Adrenal gland (tissue), 12 donors: ENCODE data around the gene COL12A1. TPM values are rescaled to one million over a fixed set of nuclear protein-coding genes. Genes with fewer than 3 reads are reported as not detected.

Experiments used
- DNase-seq, 7 donors: peaks; one replicate each; pipeline ENCODE4 v3.0.0-alpha.2; 2019 to 2020
- H3K27ac ChIP-seq, 5 donors: fragments of 200-600 bp; sonication (generic) in 4 of 5; 1 replicate in 3 of 5; 2 replicates in 2 of 5; pipeline versions ENCODE4 v1.5.1 to v1.8.0; 2016 to 2020; ENCODE audit warnings: mild to moderate bottlenecking in 1 of 5
- H3K27me3 ChIP-seq: fragments of 200-600 bp; 2 replicates; pipeline ENCODE4 v1.8.0; 2021
- H3K36me3 ChIP-seq, 2 donors: fragments of 200-600 bp; replicated peaks in 1 of 2; 1 replicate in 1 of 2; 2 replicates in 1 of 2; pipeline versions ENCODE4 v1.5.1 to v1.8.0; 2018 to 2022
- H3K4me1 ChIP-seq, 2 donors: fragments of 200-600 bp; replicated peaks in 1 of 2; 1 replicate in 1 of 2; 2 replicates in 1 of 2; pipeline versions ENCODE4 v1.5.1 to v1.8.0; 2018 to 2021
- H3K4me3 ChIP-seq, 4 donors: fragments of 200-600 bp; sonication (generic) in 3 of 4; one replicate each; pipeline ENCODE4 v1.5.1; 2016 to 2018
- H3K9me3 ChIP-seq, 3 donors: fragments of 200-600 bp; sonication (generic) in 1 of 3; replicated peaks in 1 of 3; 1 replicate in 2 of 3; 2 replicates in 1 of 3; pipeline versions ENCODE4 v1.5.1 to v1.8.0; 2016 to 2021
- POLR2A ChIP-seq, 2 donors: fragments of 450-650 bp; IDR thresholded peaks; one replicate each; pipeline ENCODE4 v1.6.1; 2017; ENCODE audit warnings: antibody characterized with exemption in 2 of 2, mild to moderate bottlenecking in 2 of 2, moderate library complexity in 1 of 2
- WGBS, 4 donors: extraction: QIAGEN DNeasy Blood & Tissue Kit in 2 of 4; methylation state at CpG; one replicate each; pipeline versions ENCODE4 v1.1.5 to v1.1.7; 2013 to 2017; 5-methylcytosine and 5-hydroxymethylcytosine counted together
- intact Hi-C, 2 donors: fragments of 100-400 bp; cut with DNase I; formaldehyde crosslinking; loops; one replicate each; pipeline versions ENCODE4 v1.14.1 to v1.15.0; 2022 to 2023
- polyA plus RNA-seq, 3 donors: library from polyadenylated mRNA; stranded (reverse); fragments of 200-250 nt in 2 of 3; fragments of 350-450 nt in 1 of 3; fragmentation: Illumina TruSeq in 1 of 3; extraction: RNeasy Lipid Tissue Mini Kit (QIAGEN cat#74804) in 1 of 3; gene quantifications; one replicate each; pipeline ENCODE4 v1.2.3, GENCODE V29; 2013 to 2014
- total RNA-seq, 9 donors: library from RNA; depleted of rRNA in 4 of 9; stranded (reverse); fragments of >200 nt in 4 of 9; fragments of 120-200 nt in 1 of 9; fragmentation: NEBNext Ultra II Directional in 1 of 9; extraction: Animal tissue kit (Norgen Biotek cat#: 25700) in 1 of 9; gene quantifications; one replicate each; pipeline versions ENCODE4 v1.1.0 to v1.2.4, GENCODE V29; 2013 to 2023
- TF ChIP-seq, protein P1 (sequence below), 6 experiments: fragments of 450-650 bp in 4 of 6; fragments of 200-600 bp in 2 of 6; sonication (generic) in 1 of 6; IDR thresholded peaks; 1 replicate in 5 of 6; 2 replicates in 1 of 6; pipeline versions ENCODE4 v1.5.1 to v1.8.0; 2016 to 2021; ENCODE audit warnings: antibody characterized with exemption in 6 of 6, mild to moderate bottlenecking in 2 of 6, moderate library complexity in 1 of 6
- donor health status: healthy with polysubstance abuse.
- donor health status: Bipolar disorder and iron deficiency.
- donor health status: DM: yes; HTN: yes; CAD: no.
- donor health status: DM: no; HTN: no; CAD: no.
- donor health status: DM: no; HTN: no; CAD: no.
- donor health status: DM: yes; HTN: yes; CAD: no.

Gene COL12A1
- total and polyA plus RNA-seq, 12 donors: 13.0 to 106 (median 54.2) TPM

- DNase-seq: no peak
- Histone ChIP-seq H3K36me3 (no peaks in the 10 kb centered on the region), H3K9me3 (peaks cover 0 to 5% (median 0%) of the 10 kb centered on the region in 3 donors), H3K4me3 (no peak overlapping the region), H3K27ac (no peak overlapping the region), H3K4me1 (no peaks in the 10 kb centered on the region), H3K27me3 (peaks cover 4% of the 10 kb centered on the region)
- intact Hi-C loops: no loop called here
- TF ChIP-seq POLR2A (IDR thresholded peaks at IDR 0.05): no peak
- 56 to 81% (median 72%) methylated on average over 1 of the region's 1 CpG for WGBS, 4 donors
Measured at GRCh38 chr6:75154973-75155372, 50.9 kb downstream of the COL12A1 start.

DNA sequence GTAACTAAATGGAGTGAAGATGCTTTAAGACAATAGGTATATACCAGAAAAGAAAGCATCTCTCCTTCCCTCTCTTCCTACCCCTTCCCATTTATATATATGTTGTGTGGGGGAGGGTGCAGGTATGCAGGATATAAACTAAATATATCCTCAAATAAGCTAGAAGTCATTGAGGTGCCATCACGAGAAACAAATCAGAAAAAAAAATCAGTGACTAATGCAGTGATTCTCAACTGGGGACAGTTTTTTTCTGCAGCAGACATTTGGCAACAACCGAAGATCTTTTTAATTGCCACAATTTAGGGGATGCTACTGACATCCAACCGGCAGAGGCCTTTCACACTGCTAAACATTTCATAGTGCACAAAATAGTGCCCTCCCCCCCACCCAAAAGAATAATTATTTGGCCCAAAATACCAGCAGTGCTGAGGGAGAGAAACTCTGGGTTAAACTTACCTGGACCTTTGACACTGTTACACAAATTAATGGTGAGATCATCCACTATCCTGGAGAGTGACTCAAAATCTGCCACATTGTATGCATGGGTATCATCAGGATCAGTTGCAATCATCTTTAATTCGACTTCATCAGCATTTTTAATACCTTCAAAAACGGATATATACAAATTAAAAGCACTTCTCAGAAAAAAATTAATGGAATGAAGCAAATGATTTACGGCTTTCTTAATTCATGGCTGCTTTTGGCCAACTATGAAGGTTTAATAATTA is 55.0 kb downstream of the COL12A1 start:
- Histone ChIP-seq H3K4me1 (no peaks in the 10 kb centered on the region), H3K9me3 (no peaks in the 10 kb centered on the region), H3K36me3 (no peaks in the 10 kb centered on the region), H3K4me3 (no peak overlapping the region), H3K27me3 (peaks cover 4% of the 10 kb centered on the region), H3K27ac (no peak overlapping the region)
- 52 to 64% (median 56%) methylated on average over 6 of the region's 6 CpGs for WGBS, 4 donors
- intact Hi-C loops: no loop called here
- DNase-seq: no peak
- TF ChIP-seq POLR2A (IDR thresholded peaks at IDR 0.05): no peak
- TF ChIP-seq, protein P1, sequence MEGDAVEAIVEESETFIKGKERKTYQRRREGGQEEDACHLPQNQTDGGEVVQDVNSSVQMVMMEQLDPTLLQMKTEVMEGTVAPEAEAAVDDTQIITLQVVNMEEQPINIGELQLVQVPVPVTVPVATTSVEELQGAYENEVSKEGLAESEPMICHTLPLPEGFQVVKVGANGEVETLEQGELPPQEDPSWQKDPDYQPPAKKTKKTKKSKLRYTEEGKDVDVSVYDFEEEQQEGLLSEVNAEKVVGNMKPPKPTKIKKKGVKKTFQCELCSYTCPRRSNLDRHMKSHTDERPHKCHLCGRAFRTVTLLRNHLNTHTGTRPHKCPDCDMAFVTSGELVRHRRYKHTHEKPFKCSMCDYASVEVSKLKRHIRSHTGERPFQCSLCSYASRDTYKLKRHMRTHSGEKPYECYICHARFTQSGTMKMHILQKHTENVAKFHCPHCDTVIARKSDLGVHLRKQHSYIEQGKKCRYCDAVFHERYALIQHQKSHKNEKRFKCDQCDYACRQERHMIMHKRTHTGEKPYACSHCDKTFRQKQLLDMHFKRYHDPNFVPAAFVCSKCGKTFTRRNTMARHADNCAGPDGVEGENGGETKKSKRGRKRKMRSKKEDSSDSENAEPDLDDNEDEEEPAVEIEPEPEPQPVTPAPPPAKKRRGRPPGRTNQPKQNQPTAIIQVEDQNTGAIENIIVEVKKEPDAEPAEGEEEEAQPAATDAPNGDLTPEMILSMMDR (IDR thresholded peaks at IDR 0.05): no peak

- no peaks in the 10 kb centered on the region for H3K36me3 ChIP-seq
- no peak for DNase-seq
- TF ChIP-seq, protein P1 (IDR thresholded peaks at IDR 0.05): no peak
- no peak for TF ChIP-seq POLR2A (IDR thresholded peaks at IDR 0.05)
- H3K4me1 ChIP-seq: no peaks in the 10 kb centered on the region
- intact Hi-C loops: no loop called here
- no peak overlapping the region for H3K4me3 ChIP-seq
- H3K27me3 ChIP-seq: peaks cover 4% of the 10 kb centered on the region
- H3K9me3 ChIP-seq: no peaks in the 10 kb centered on the region
- H3K27ac ChIP-seq: no peak overlapping the region
Measured at GRCh38 chr6:75149696-75150095, 56.2 kb downstream of the COL12A1 start.

DNA sequence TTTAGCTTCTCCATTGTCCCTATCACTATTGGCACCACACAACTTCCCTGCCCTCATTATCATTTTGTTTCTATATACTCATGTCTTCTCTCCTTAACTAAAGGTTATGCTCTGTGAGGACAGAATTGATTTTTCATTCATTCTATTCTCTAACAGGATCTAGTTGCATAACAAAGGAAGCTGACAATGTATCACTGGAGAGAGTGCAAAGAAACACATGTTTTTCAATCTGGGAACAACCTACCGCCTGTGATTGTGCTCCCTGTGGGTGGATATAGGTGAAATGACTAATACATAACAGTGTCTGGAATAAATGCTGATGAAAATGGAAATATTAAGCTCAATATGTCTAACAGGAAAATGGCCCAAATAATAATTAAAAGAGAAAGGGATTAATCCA is 56.6 kb downstream of the COL12A1 start:
- H3K27ac ChIP-seq: no peak overlapping the region
- H3K36me3 ChIP-seq: no peaks in the 10 kb centered on the region
- H3K27me3 ChIP-seq: peaks cover 4% of the 10 kb centered on the region
- no peaks in the 10 kb centered on the region for H3K9me3 ChIP-seq
- H3K4me1 ChIP-seq: no peaks in the 10 kb centered on the region
- no peak for DNase-seq
- no peak overlapping the region for H3K4me3 ChIP-seq
- 60 to 77% (median 70%) methylated on average over 1 of the region's 1 CpG for WGBS, 4 donors
- intact Hi-C loops: no loop called here
- TF ChIP-seq POLR2A (IDR thresholded peaks at IDR 0.05): no peak
- TF ChIP-seq, protein P1 (IDR thresholded peaks at IDR 0.05): no peak

GRCh38 chr6:75147512-75147911 is 58.3 kb downstream of the COL12A1 start:
- intact Hi-C loops: no loop called here
- Histone ChIP-seq H3K27ac (no peak overlapping the region), H3K36me3 (no peaks in the 10 kb centered on the region), H3K4me3 (no peak overlapping the region), H3K9me3 (no peaks in the 10 kb centered on the region), H3K27me3 (peaks cover 4% of the 10 kb centered on the region), H3K4me1 (peaks cover 0 to 9% of the 10 kb centered on the region in 2 donors)
- no peak for DNase-seq
- 64 to 76% (median 72%) methylated on average over 2 of the region's 2 CpGs for WGBS, 4 donors
- TF ChIP-seq POLR2A (IDR thresholded peaks at IDR 0.05): no peak
- TF ChIP-seq, protein P1 (IDR thresholded peaks at IDR 0.05): no peak
